GM12873 (cell line): ENCODE data around the gene GALNT9.

ENCODE experiments used
- TF ChIP-seq, protein P1 (sequence below): IDR thresholded peaks from 2 replicates; pipeline ENCODE4 v1.5.1; 2012; ENCODE audit warnings: low read depth, mild to moderate bottlenecking, moderate library complexity, low read length, control low read depth; ENCODE audit not compliant: insufficient read depth; ENCODE audit errors: missing control alignments

GALNT9 gene

DNA sequence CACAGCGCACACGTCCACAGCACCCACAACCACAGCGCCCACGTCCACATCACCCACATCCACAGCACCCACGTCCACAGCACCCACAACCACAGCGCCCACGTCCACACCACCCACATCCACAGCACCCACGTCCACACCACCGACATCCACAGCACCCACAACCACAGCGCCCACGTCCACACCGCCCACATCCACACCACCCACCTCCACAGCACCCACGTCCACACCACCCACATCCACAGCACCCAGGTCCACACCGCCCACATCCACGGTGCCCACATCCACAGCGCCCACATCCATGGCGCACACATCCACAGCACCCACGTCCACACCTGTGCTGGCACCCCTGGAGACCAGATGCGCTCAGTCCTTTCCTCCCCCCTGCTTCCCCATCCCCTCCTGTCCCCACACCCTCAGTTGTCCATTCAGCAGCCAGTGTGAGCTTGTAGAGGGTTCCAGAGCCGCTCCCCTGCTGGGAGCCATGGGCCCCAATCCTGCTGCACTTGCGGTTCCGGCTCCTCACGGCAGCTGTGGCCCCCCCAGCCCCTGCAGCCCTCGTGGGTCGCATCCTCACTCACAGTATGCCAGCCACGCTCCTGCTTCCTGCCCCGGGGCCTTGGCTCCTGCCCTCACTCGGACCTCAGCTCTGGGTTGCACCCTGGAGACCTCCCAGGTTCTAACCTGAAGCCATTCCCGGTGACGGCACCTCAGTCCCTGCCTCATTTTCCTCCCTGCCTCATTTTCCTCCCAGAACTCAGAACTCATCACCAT is 37.8 kb downstream of the GALNT9 start:
- TF ChIP-seq, protein P1, sequence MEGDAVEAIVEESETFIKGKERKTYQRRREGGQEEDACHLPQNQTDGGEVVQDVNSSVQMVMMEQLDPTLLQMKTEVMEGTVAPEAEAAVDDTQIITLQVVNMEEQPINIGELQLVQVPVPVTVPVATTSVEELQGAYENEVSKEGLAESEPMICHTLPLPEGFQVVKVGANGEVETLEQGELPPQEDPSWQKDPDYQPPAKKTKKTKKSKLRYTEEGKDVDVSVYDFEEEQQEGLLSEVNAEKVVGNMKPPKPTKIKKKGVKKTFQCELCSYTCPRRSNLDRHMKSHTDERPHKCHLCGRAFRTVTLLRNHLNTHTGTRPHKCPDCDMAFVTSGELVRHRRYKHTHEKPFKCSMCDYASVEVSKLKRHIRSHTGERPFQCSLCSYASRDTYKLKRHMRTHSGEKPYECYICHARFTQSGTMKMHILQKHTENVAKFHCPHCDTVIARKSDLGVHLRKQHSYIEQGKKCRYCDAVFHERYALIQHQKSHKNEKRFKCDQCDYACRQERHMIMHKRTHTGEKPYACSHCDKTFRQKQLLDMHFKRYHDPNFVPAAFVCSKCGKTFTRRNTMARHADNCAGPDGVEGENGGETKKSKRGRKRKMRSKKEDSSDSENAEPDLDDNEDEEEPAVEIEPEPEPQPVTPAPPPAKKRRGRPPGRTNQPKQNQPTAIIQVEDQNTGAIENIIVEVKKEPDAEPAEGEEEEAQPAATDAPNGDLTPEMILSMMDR: no peak

DNA sequence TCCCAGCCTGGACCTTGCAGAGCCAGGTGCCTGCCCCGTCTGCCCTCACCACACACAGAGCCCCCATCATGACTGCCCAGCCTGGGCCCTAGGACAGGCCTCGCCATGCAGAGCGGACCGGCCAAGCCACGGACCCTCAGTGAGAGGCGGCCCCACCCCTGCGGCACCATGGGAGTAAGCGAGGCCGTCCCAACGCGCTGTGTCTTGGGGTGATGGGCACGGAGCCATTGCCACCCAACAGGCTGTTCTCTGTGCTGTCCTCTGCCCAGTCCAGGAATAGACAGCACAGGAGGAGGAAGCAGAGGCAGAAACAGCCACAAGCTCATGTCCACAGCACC is 39.2 kb downstream of the GALNT9 start:
- TF ChIP-seq, protein P1: no peak

DNA sequence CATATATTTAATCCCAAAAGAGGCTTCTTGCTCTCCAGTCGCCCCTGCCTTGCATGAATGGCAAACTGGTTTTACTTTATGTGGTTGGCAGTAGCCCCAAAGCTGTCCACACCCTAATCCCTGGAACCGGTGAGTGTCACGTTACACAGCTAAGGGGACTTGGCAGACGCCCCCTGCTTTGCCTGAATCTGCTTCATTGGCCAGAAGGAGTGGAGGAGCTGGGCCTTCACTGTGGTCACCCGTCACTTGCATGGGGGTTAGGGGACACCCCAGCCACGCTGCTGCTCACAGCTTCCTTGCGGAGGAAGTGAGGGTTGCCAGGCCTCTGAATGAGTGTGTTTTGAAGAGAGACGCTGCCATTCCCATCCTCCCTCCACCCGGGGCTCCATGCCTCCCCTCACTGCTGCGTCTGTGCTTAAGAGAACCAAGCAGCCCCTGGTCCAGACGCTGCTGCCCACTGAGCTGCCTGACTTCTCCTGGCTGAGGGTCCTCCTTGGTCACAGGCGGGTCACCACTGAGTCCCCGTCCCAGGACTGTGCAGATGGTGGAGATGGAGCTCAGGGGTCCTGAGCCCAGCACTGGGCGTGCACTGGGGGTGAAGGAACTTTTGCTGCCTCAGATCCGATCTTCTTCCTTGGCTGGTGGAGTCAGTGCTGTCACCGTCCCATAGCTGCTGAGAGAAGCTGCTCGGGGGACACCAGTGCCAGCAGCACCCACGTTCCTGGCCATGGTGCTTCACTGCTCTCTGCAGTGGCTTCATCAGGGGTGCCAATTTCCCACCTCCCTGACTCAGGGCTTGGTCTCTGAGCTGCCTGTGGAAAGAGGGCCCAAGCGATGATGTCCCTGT is 39.8 kb downstream of the GALNT9 start:
- TF ChIP-seq, protein P1: no peak

DNA sequence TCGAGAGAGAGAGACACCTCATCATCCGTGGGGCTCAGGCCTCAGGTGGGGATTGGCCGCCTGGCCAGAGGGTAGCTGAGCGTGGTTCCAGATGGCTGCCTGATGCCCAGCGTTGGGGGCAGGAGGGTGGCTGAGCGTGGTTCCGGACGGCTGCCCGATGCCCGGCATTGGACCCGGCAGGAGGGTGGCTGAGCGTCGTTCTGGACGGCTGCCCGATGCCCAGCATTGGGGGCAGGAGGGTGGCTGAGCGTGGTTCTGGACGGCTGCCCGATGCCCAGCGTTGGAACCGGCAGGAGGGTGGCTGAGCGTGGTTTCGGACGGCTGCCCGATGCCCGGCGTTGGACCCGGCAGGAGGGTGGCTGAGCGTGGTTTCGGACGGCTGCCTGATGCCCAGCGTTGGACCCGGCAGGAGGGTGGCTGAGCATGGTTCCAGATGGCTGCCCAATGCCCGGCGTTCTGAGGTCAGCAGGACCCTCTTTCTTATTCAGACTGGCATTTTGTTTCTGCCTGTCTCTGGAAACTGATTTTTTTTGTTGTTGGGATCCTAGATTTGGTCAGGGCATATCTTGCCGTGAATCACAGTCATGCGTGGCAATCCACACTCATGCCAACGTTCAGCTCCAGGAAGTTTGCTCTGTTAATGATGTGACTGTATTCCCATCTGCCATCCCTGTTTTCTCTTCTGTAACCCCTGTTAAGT is 40.7 kb downstream of the GALNT9 start:
- TF ChIP-seq, protein P1: no peak

DNA sequence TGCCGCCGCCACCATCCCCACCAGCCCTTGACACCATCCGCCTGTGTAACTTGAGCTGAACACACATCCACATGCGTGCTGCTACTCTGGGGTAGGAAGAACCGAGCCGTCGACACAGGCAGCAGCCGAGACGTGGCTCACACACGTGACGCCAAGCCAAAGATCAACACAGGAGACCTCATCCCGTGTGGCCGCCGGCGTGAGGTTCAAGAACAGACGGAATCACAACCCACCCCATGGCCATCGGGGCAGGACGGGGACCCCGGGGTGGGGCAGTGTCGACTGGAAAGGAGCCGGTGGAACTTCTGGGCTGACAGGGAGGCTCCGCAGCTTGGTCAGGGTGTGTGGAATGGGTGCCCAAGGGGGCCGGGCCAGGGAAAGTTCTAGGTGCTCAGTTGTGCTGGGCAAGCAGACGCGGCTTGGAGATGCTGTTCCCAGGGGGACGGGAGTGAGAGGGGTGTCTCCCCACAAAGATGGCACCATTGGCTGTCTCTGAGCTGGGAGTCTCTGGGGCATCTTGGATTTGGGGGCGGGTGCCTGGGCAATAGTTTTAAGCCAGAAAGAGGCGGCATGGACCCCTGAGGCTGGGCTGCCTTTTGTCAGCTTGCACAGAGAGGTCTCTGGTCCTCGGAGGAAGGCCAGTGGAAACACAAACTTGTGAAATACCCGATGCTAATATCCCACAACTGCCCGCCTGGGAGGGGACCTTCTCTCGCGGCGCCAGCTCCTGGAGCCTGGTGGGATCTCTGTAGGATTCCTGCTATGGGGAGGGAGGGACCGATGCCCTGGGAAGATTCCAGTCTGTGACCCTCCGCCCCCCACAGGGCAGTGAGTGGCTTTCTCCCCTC is 41.8 kb downstream of the GALNT9 start:
- TF ChIP-seq, protein P1: no peak

DNA sequence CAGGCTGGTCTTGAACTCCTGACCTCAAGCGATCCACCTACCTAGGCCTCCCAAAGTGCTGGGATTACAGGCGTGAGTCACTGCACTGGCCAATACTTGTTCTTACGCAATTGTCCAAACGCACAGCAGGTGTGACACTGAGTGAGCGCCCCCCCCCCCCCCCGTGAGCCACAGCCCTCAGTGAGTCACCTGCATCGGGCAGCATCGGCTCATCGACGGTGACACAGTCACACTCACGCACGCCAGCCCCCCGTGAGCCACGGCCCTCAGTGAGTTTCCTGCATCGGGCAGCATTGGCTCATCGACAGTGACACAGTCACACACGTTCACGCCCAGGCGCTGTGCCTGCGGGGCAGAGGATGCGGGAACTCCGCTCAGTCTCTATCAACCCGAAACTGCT is 42.5 kb downstream of the GALNT9 start:
- TF ChIP-seq, protein P1: no peak
